Stimulated activated CD8-positive, alpha-beta memory T cell treated with anti-CD3 and anti-CD28 coated beads, Interleukin-2, amount 100 ng/mL, for 48 hours (primary cell): ENCODE results near the gene TBCD.

Experiments used
- DNase-seq, 2 donors: peaks; one replicate each; pipeline ENCODE4 v3.0.0-alpha.2; 2020; ENCODE audit warnings: low read depth in 2 of 2

Gene TBCD

GRCh38 chr17:82751571-82752370, at the start of gene TBCD:
Gene TBCD (plus strand): TSS chr17:82752065. CDS start chr17:82752194, 129 bp downstream.
- peak; percentile 79 to 88 for DNase-seq

GRCh38 chr17:82702231-82702927, 49.5 kb upstream of the TBCD start:
- no peak for DNase-seq

GRCh38 chr17:82703036-82703745, 48.7 kb upstream of the TBCD start:
- no peak for DNase-seq

- DNase-seq: no peak
These were observed 47.7 kb upstream of the TBCD start for GRCh38 chr17:82703935-82704865.

GRCh38 chr17:82704886-82705285, 47.0 kb upstream of the TBCD start:
- DNase-seq: no peak

- DNase-seq: no peak
These were observed 46.1 kb upstream of the TBCD start for GRCh38 chr17:82705756-82706155.

DNA sequence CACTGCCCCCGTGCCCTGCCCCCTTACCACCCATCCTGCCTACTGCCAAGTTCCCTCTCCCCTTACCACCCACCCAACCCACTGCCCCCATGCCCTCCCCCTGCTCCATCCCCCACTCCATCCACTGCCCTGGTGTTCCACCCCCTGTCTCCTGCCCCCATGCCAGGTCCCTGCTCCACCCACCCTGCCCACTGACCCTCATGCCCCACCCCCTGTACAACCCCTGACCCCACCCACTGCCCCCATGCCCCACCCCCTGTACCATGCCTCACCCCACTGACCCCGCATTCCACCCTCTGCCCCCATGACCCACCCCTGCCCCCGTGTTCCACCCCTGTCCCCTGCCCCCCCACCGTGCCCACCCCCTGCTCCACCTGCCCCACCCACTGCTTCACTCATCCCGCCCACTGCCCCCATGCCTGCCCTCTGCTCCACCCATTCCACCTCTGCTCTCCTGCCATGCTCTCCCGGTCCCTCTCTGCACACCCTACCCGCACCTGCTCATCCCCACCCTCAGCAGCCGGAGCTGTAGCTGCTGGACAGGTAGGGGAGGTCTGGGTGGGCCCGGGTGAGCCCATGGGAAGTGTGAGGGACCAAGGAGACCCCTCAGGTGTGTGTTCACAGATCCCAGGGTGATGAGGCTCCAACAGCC, 42.7 kb upstream of the TBCD start:
- no peak for DNase-seq

DNA sequence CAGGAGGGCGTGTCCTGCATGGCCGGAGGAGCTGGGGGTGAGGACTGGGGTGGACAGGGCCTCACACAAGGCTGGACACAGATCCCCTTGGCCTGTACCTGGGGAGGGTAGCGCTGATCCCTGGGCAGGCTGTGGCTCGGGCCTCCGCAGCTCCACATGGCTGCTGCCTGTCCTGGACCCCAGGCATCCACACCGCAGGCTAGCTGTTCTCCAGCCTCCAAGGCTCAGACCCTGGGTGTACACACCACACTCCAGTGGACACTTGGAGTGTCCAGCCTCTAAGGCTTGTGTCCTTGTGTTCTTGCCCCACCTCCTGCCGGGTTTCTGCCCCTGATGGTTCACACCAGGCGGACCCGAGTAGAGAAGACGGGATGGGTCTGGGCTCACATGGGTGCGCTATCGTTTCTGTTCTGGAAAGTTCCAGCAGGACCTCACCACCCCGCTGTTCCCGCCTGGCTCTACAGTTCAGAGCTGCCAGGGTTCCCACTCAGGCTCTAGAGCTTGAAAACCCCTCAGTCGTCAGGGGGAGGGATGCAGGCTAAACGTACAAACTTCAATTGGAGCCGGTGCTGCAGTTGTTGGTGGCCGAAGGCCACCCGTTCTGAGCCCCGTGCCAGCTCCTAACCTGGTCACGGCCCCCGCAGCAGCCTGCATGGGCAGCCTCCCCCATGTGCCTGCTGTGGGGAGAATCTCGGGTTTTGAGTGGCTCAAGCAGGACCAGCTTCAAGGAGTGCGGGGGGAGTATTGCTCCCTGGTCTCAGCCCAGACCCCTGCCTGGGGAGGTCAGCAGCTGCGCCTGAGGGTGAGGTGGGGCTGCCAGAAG, 42.0 kb upstream of the TBCD start:
- no peak for DNase-seq

GRCh38 chr17:82710499-82711232, 41.2 kb upstream of the TBCD start:
- DNase-seq: no peak

DNA sequence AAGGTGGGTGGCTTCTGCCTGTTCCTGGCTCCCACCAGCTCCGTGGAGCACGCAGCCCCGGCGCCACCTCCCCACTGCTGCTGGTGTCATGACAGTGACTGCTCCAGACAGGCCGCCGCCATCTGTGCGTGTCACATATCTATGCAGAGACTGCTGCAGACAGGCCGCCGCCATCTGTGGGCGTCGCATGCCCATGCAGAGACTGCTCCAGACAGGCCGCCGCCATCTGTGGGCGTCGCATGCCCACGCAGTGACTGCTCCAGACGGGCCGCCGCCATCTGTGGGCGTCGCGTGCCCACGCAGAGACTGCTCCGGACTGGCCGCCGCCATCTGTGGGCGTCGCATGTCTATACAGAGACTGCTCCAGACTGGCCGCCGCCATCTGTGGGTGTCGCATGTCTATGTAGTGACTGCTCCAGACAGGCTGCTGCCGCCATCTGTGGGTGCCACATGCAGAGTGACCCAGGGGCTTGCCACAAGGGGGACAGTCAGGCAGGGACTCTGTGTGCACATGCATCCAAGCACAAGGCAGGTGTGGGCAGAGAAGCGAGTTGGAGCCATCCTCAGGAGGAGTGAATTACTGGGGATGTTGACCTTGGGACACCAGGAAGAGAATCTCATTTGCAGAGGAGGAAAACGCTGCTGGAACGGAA, 38.7 kb upstream of the TBCD start:
- no peak for DNase-seq

GRCh38 chr17:82716203-82717010, 35.5 kb upstream of the TBCD start, which contains the start of gene FN3KRP:
Gene FN3KRP (plus strand): TSS chr17:82716706. CDS start chr17:82716756, 50 bp downstream.
- DNase-seq: peak; percentile 85 to 93

DNA sequence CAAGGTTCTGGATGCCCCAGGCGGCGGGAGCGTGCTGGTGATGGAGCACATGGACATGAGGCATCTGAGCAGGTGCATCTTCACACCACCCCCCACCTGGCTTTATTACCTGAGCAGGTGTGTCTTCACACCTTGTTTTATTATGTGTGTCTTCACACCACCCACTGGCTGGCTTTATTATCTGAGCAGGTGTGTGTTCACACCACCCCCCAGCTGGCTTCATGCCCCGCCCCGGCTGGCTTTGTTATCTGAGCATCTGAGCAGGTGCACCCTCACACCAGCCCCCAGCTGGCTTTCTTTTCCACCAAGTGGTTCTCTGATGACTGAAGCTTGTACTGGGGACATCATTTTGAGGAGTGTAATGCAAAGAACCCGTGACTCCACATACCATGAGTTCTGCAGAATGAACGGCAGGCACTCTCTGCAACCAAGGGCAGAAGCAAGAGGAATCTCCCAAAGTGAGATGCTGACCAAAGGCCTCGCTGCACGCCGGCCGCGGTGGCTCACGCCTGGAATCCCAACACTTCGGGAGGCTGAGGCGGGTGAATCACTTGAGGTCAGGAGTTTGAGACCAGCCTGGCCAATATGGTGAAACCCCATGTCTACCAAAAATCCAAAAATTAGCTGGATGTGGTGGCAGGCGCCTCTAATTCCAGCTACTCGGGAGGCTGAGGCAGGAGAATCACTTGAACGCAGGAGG, 32.7 kb upstream of the TBCD start:
- no peak for DNase-seq

- DNase-seq: no peak
These were observed 31.7 kb upstream of the TBCD start for GRCh38 chr17:82720204-82720603.

DNA sequence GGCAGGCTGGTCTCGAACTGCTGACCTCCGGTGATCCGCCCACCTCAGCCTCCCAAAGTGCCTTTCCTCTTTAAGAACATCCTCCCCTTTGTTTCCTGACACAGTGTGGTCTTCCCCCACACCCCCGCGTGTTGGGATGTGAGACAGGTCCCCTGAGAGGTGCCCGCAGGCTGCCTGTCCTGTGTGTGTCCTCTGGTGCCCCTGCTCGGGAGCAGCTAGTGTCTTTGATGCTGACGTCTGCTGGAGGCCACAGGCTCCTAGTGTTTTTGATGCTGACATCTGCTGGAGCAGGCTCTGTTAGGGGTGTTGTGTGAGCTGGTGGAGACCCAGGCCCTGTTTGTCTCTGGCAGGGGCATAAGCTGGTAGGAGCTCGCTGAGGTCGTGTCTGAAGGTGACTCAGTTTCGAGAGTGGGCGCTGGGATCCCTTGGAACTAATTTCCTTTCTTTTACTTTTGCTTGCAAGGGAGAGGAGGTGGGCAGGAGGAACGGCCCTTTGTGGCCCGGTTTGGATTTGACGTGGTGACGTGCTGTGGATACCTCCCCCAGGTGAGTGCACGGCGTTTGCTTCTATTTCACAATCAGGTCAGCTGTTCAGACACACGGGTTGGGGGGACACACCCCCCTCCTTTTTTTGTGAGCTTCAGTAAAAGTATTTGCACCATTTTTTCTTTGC, 29.4 kb upstream of the TBCD start:
- DNase-seq: no peak

DNA sequence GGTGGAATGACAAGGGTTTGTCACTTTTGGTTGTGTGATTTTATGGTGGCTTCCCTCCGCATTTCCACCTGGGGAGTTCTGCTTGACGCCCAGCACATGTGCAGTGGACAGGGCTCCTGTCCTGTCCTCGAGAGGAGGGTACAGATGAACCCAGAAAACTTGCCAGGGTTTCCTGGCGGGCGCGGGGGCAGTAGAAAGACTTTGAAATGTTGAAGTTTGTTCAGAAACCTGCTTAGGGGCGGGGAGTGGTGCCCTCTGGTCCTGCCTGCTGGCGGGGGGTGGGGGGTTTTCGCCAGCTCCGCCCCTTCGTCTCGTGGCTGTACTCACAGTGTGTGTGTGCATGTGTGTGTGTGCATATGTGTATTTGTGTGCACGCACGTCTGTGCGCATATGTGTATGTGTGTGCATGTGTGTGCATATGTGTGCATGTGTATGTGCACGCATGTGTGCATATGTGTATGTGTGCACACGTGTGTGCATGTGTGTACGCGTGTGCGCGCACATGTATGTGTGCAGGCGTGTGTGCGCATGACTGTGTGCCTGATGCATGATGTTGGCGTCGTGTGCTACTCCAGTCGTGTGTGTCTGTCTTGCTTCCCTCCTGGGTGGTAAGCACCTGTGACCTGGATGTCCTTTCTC, 28.6 kb upstream of the TBCD start:
- no peak for DNase-seq

DNA sequence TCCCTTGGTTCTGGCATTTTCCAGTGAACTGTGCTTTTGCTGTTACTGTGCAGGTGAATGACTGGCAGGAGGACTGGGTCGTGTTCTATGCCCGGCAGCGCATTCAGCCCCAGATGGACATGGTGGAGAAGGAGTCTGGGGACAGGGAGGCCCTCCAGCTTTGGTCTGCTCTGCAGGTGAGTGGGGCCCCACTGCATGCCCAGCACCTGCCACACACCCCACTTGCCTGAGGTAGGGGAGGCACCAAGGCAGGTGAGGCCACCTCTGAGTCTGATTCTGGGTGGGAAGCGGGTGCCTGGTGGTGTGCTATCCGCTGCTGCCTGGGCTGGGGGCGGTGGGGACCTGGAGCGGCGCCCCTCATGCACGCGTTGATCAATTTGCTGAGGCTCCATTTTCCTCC, 25.4 kb upstream of the TBCD start:
- no peak for DNase-seq
